Measurements from ENCODE around the gene FBXL20. TPM values are rescaled to one million over a fixed set of nuclear protein-coding genes. Genes with fewer than 3 reads are reported as not detected.

FBXL20 gene
- total RNA-seq, 1 donor from 2014 or later: 18.3 TPM

DNA sequence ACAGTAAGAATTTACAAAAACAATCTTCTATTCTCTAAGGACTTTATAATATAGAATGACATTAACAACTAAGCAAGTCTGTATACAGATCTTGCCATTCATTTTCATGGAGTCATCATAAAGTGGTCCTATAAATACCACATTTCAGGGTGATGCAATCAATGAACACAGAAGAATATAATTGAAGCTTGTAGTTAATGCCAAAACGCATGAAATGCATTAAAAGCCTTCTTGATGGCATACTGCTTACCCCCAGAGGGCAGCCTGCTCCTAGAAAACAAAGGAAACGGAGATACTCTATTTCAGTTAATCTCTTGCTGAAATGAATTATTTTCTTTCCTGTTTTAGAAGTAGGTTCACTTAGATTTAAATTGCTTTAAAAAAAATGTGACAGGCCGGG, 130.5 kb downstream of the FBXL20 start:
- Mint-ChIP-seq H3K4me1 (ENCODE audit: low read depth, unreplicated experiment) (no peaks in the 10 kb centered on the region), H3K36me3 (ENCODE audit: low read depth, unreplicated experiment) (peaks cover 4% of the 10 kb centered on the region), H3K4me3 (ENCODE audit: unreplicated experiment) (no peak overlapping the region), H3K27ac (ENCODE audit: unreplicated experiment) (no peak overlapping the region), H3K9me3 (ENCODE audit: unreplicated experiment) (no peaks in the 10 kb centered on the region), H3K27me3 (ENCODE audit: low read depth, unreplicated experiment) (no peaks in the 10 kb centered on the region)
- FAIRE-seq: no peak
- H3K4me3 ChIP-seq (ENCODE audit: insufficient read depth, low read depth, low read length): no peak overlapping the region
- peak; percentile 21 for DNase-seq (ENCODE audit: low read depth)
- TF ChIP-seq EZH2 (IDR thresholded peaks at IDR 0.05; ENCODE audit: insufficient read depth, low read length): no peak
- TF ChIP-seq, protein P1, sequence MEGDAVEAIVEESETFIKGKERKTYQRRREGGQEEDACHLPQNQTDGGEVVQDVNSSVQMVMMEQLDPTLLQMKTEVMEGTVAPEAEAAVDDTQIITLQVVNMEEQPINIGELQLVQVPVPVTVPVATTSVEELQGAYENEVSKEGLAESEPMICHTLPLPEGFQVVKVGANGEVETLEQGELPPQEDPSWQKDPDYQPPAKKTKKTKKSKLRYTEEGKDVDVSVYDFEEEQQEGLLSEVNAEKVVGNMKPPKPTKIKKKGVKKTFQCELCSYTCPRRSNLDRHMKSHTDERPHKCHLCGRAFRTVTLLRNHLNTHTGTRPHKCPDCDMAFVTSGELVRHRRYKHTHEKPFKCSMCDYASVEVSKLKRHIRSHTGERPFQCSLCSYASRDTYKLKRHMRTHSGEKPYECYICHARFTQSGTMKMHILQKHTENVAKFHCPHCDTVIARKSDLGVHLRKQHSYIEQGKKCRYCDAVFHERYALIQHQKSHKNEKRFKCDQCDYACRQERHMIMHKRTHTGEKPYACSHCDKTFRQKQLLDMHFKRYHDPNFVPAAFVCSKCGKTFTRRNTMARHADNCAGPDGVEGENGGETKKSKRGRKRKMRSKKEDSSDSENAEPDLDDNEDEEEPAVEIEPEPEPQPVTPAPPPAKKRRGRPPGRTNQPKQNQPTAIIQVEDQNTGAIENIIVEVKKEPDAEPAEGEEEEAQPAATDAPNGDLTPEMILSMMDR (IDR thresholded peaks at IDR 0.05; ENCODE audit: insufficient read depth, low read depth, low read length): peak; percentile 62
- peaks cover 3% of the 10 kb centered on the region for H3K36me3 ChIP-seq (ENCODE audit: insufficient read depth, low read length)
- H4K20me1 ChIP-seq (ENCODE audit: insufficient read depth, low read length): no peaks in the 10 kb centered on the region
- H3K27ac ChIP-seq (ENCODE audit: low read depth, low read length): no peak overlapping the region
- H2AFZ ChIP-seq (ENCODE audit: low read depth, low read length): no peak overlapping the region
- H3K79me2 ChIP-seq (ENCODE audit: insufficient read depth, low read length): no peaks in the 10 kb centered on the region
- H3K4me2 ChIP-seq (ENCODE audit: low read length): no peak overlapping the region
- H3K27me3 ChIP-seq (ENCODE audit: insufficient read depth, low read length): no peaks in the 10 kb centered on the region
- no peak overlapping the region for H3K9ac ChIP-seq (ENCODE audit: low read length)
- H3K9me3 ChIP-seq (ENCODE audit: insufficient read depth, low read depth, low read length): no peaks in the 10 kb centered on the region
- no peaks in the 10 kb centered on the region for H3K4me1 ChIP-seq (ENCODE audit: insufficient read depth, low read length)

DNA sequence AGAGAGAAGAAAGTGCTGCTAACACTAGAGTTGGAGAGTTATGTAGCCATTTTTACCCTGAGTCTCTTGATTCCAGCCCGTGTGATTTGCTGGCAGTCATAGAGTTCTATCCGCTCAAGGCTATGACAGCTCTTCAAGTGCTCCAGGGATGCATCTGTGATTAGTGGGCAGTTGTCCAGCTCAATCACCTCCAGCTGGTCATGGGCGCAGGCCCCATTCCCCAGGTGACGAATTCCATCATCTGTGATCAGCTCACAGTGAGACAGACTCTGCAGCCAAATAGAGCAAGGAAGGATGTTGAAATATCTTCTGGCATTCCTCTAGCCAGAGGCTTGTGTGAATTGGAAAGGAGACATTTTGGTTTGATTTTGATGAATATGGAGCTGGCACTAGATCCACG, 137.3 kb downstream of the FBXL20 start:
- Mint-ChIP-seq H3K9me3 (ENCODE audit: unreplicated experiment) (peaks cover 2% of the 10 kb centered on the region), H3K27me3 (ENCODE audit: low read depth, unreplicated experiment) (no peaks in the 10 kb centered on the region), H3K4me1 (ENCODE audit: low read depth, unreplicated experiment) (no peaks in the 10 kb centered on the region), H3K27ac (ENCODE audit: unreplicated experiment) (no peak overlapping the region), H3K36me3 (ENCODE audit: low read depth, unreplicated experiment) (peaks cover 35% of the 10 kb centered on the region), H3K4me3 (ENCODE audit: unreplicated experiment) (no peak overlapping the region)
- no peaks in the 10 kb centered on the region for H4K20me1 ChIP-seq (ENCODE audit: insufficient read depth, low read length)
- DNase-seq (ENCODE audit: low read depth) (no peak), FAIRE-seq (no peak)
- no peak overlapping the region for H3K27ac ChIP-seq (ENCODE audit: low read depth, low read length)
- no peak overlapping the region for H2AFZ ChIP-seq (ENCODE audit: low read depth, low read length)
- no peaks in the 10 kb centered on the region for H3K79me2 ChIP-seq (ENCODE audit: insufficient read depth, low read length)
- no peaks in the 10 kb centered on the region for H3K4me1 ChIP-seq (ENCODE audit: insufficient read depth, low read length)
- TF ChIP-seq, protein P1 (IDR thresholded peaks at IDR 0.05; ENCODE audit: insufficient read depth, low read depth, low read length): no peak
- no peak for TF ChIP-seq EZH2 (IDR thresholded peaks at IDR 0.05; ENCODE audit: insufficient read depth, low read length)
- H3K9ac ChIP-seq (ENCODE audit: low read length): no peak overlapping the region
- no peak overlapping the region for H3K4me2 ChIP-seq (ENCODE audit: low read length)
- no peaks in the 10 kb centered on the region for H3K9me3 ChIP-seq (ENCODE audit: insufficient read depth, low read depth, low read length)
- H3K4me3 ChIP-seq (ENCODE audit: insufficient read depth, low read depth, low read length): no peak overlapping the region
- H3K27me3 ChIP-seq (ENCODE audit: insufficient read depth, low read length): no peaks in the 10 kb centered on the region
- H3K36me3 ChIP-seq (ENCODE audit: insufficient read depth, low read length): peaks cover 10% of the 10 kb centered on the region

DNA sequence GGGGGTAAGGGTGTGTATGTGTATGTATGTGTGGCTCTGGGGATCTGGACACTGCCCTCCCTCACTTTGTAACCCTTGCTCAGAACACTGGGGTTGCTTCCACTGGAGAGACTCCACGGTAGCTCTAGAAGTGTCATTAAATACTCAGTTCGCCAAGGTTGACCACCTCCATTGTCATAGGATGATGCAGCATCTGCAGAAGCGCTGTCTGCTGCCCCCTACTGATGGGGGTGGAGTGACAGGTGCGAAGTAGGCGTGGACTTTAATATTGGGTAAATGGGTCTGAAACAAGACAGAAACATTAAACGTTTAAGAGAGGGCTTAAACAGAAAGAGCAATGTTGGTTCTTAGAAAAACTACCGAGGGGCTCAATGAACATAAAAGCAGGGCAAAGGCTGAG, 140.1 kb downstream of the FBXL20 start:
- Histone ChIP-seq H3K27ac (ENCODE audit: low read depth, low read length) (no peak overlapping the region), H3K4me2 (ENCODE audit: low read length) (no peak overlapping the region), H3K27me3 (ENCODE audit: insufficient read depth, low read length) (no peaks in the 10 kb centered on the region), H3K36me3 (ENCODE audit: insufficient read depth, low read length) (peaks cover 7% of the 10 kb centered on the region), H3K4me1 (ENCODE audit: insufficient read depth, low read length) (no peaks in the 10 kb centered on the region), H3K4me3 (ENCODE audit: insufficient read depth, low read depth, low read length) (no peak overlapping the region), H3K79me2 (ENCODE audit: insufficient read depth, low read length) (no peaks in the 10 kb centered on the region), H2AFZ (ENCODE audit: low read depth, low read length) (no peak overlapping the region), H3K9ac (ENCODE audit: low read length) (no peak overlapping the region), H4K20me1 (ENCODE audit: insufficient read depth, low read length) (no peaks in the 10 kb centered on the region), H3K9me3 (ENCODE audit: insufficient read depth, low read depth, low read length) (no peaks in the 10 kb centered on the region)
- FAIRE-seq (no peak), DNase-seq (ENCODE audit: low read depth) (no peak)
- TF ChIP-seq, protein P1 (IDR thresholded peaks at IDR 0.05; ENCODE audit: insufficient read depth, low read depth, low read length): no peak
- no peak for TF ChIP-seq EZH2 (IDR thresholded peaks at IDR 0.05; ENCODE audit: insufficient read depth, low read length)
- no peaks in the 10 kb centered on the region for H3K4me1 Mint-ChIP-seq (ENCODE audit: low read depth, unreplicated experiment)
- no peak overlapping the region for H3K27ac Mint-ChIP-seq (ENCODE audit: unreplicated experiment)
- no peak overlapping the region for H3K4me3 Mint-ChIP-seq (ENCODE audit: unreplicated experiment)
- H3K9me3 Mint-ChIP-seq (ENCODE audit: unreplicated experiment): peaks cover 2% of the 10 kb centered on the region
- no peaks in the 10 kb centered on the region for H3K27me3 Mint-ChIP-seq (ENCODE audit: low read depth, unreplicated experiment)
- peaks cover 34% of the 10 kb centered on the region for H3K36me3 Mint-ChIP-seq (ENCODE audit: low read depth, unreplicated experiment)

All from astrocyte (in vitro differentiated cells and primary cell).